IPS-15b (cell line): ENCODE measurements around the gene NME8.

ENCODE experiments used
- H3K27me3 ChIP-seq: one replicate; pipeline ENCODE4 v1.6.1; 2013; ENCODE audit warnings: low read length; ENCODE audit not compliant: control insufficient read depth, insufficient read depth
- H3K36me3 ChIP-seq: one replicate; pipeline ENCODE4 v1.6.1; 2013; ENCODE audit warnings: low read length; ENCODE audit not compliant: control insufficient read depth, insufficient read depth
- H3K4me1 ChIP-seq: one replicate; pipeline ENCODE4 v1.6.1; 2013; ENCODE audit warnings: mild to moderate bottlenecking, low read length; ENCODE audit not compliant: control insufficient read depth, insufficient read depth
- H3K4me3 ChIP-seq: one replicate; pipeline ENCODE4 v1.5.1; 2013; ENCODE audit warnings: low read depth, low read length
- H3K9ac ChIP-seq: one replicate; pipeline ENCODE4 v1.6.1; 2013; ENCODE audit warnings: low read depth, mild to moderate bottlenecking, low read length
- H3K9me3 ChIP-seq: one replicate; pipeline ENCODE4 v1.6.1; 2013; ENCODE audit warnings: mild to moderate bottlenecking, low read length; ENCODE audit not compliant: control insufficient read depth, insufficient read depth

The NME8 gene

DNA sequence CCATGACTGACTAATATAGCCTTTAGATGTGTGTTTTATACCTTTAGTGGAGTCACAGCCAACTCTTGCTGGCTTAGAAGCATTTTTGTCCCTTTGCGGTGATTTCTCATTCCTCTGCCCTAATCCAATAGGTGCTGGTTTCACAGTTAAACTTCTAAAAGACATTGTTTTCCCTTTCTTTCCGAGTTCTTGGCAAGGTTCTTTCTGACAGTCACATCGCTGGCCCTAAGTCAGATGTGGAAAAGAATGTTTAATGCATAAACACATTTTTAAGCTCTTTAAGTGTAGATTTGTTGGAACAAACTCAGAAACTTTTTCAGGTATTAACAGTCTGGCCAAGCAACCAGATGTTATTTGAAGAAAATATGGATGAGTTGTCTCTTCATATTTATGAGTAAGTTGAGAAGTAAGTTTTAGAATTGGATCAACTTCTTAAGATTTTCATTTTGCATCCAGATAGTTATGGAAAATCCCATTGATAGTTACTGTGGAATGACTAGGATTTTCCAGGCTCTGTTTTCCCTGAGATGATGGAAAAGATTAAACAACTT lies 76.2 kb downstream of the NME8 start:
- Histone ChIP-seq H3K4me1 (no peaks in the 10 kb centered on the region), H3K9ac (no peak overlapping the region), H3K27me3 (peaks cover 15% of the 10 kb centered on the region), H3K9me3 (no peaks in the 10 kb centered on the region), H3K36me3 (no peaks in the 10 kb centered on the region), H3K4me3 (no peak overlapping the region)

GRCh38 chr7:37925620-37926019 lies 77.2 kb downstream of the NME8 start:
- Histone ChIP-seq H3K4me3 (no peak overlapping the region), H3K9me3 (no peaks in the 10 kb centered on the region), H3K4me1 (no peaks in the 10 kb centered on the region)

GRCh38 chr7:37927773-37928444 lies 79.5 kb downstream of the NME8 start:
- no peaks in the 10 kb centered on the region for H3K36me3 ChIP-seq
- H3K9ac ChIP-seq = no peak overlapping the region
- H3K4me1 ChIP-seq = no peaks in the 10 kb centered on the region
- H3K27me3 ChIP-seq = no peaks in the 10 kb centered on the region
- H3K9me3 ChIP-seq = no peaks in the 10 kb centered on the region
- H3K4me3 ChIP-seq = no peak overlapping the region

More at GRCh38 chr7:37925620-37926019, 77.2 kb downstream of the NME8 start:
- peaks cover 7% of the 10 kb centered on the region for H3K27me3 ChIP-seq
- H3K36me3 ChIP-seq = no peaks in the 10 kb centered on the region
- H3K9ac ChIP-seq = no peak overlapping the region

GRCh38 chr7:37928878-37929277 lies 80.5 kb downstream of the NME8 start:
- no peak overlapping the region for H3K4me3 ChIP-seq
- H3K4me1 ChIP-seq = no peaks in the 10 kb centered on the region
- H3K9ac ChIP-seq = no peak overlapping the region
- H3K36me3 ChIP-seq = no peaks in the 10 kb centered on the region
- H3K27me3 ChIP-seq = no peaks in the 10 kb centered on the region
- no peaks in the 10 kb centered on the region for H3K9me3 ChIP-seq

DNA sequence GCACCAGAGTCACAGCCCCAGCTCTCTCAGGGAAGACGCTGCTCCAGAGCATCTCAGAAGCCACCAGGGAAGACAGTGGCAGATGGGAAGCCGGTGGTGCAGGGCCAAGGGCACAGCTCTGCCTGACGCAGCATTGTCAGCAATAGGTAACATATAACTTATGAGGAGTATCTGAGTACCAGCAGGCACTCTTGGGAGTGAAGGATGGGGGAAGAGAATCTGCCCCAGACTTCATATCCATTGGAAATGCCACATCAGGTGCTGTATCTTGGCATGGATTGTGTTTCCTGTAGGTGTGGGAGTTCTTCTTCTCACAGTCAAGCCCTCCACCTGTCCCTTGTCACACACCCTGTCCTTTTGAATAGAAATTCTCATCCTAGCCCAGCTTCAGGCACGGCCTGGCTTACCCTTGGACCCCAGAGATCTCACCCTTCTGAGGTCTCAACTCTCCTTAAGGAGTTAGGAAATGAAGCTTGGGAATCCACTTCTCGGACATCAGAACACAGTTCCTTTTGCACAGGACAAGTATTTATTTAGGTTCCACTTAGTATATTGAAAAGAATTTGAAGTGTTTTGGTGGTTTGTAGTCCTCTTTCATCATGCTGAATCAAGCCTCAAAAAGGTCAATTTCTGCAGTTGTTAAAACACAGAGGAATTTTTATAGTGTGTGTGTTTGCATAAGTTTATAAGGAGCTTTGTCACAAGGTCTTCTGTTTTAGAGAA lies 82.0 kb downstream of the NME8 start:
- H3K4me1 ChIP-seq = no peaks in the 10 kb centered on the region
- H3K9me3 ChIP-seq = no peaks in the 10 kb centered on the region
- H3K36me3 ChIP-seq = no peaks in the 10 kb centered on the region
- no peak overlapping the region for H3K9ac ChIP-seq
- no peaks in the 10 kb centered on the region for H3K27me3 ChIP-seq
- H3K4me3 ChIP-seq = no peak overlapping the region

DNA sequence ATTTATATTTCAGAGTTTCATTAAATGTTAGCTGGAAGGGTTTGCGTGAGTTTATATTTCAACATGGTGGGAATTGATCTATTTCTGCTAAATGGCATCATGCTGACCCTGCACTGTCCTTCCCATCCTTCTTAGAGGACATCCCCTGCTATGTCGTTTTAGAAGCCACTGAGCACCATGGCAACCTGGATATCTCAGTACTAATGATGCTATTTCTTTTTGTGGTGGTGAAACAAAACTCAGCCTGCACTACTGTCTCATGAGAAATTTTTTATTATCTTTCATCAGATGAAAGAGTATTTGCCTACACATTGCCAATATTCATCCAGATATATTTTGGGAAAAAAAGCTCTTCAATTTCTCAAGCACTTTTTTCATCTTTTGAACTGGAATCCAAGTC lies 84.1 kb downstream of the NME8 start:
- Histone ChIP-seq H3K27me3 (no peaks in the 10 kb centered on the region), H3K36me3 (no peaks in the 10 kb centered on the region), H3K9me3 (no peaks in the 10 kb centered on the region), H3K4me3 (no peak overlapping the region), H3K4me1 (no peaks in the 10 kb centered on the region), H3K9ac (no peak overlapping the region)

GRCh38 chr7:37933018-37933566 lies 84.7 kb downstream of the NME8 start:
- Histone ChIP-seq H3K4me1 (no peaks in the 10 kb centered on the region), H3K9ac (no peak overlapping the region), H3K36me3 (no peaks in the 10 kb centered on the region), H3K4me3 (no peak overlapping the region), H3K9me3 (no peaks in the 10 kb centered on the region), H3K27me3 (no peaks in the 10 kb centered on the region)

GRCh38 chr7:37942934-37943610 lies 94.7 kb downstream of the NME8 start:
- no peak overlapping the region for H3K4me3 ChIP-seq
- peaks cover 5% of the 10 kb centered on the region for H3K4me1 ChIP-seq
- H3K9me3 ChIP-seq = no peaks in the 10 kb centered on the region
- H3K36me3 ChIP-seq = no peaks in the 10 kb centered on the region
- no peaks in the 10 kb centered on the region for H3K27me3 ChIP-seq
- no peak overlapping the region for H3K9ac ChIP-seq

GRCh38 chr7:37943905-37944736 lies 95.7 kb downstream of the NME8 start:
- Histone ChIP-seq H3K27me3 (no peaks in the 10 kb centered on the region), H3K4me3 (no peak overlapping the region), H3K36me3 (no peaks in the 10 kb centered on the region), H3K9ac (no peak overlapping the region), H3K9me3 (no peaks in the 10 kb centered on the region), H3K4me1 (peaks cover 5% of the 10 kb centered on the region)

GRCh38 chr7:37944737-37945054 lies 96.3 kb downstream of the NME8 start:
- H3K27me3 ChIP-seq = no peaks in the 10 kb centered on the region
- peaks cover 5% of the 10 kb centered on the region for H3K4me1 ChIP-seq
- H3K36me3 ChIP-seq = no peaks in the 10 kb centered on the region
- H3K9ac ChIP-seq = no peak overlapping the region
- H3K9me3 ChIP-seq = no peaks in the 10 kb centered on the region
- H3K4me3 ChIP-seq = no peak overlapping the region

GRCh38 chr7:37945336-37945735 lies 96.9 kb downstream of the NME8 start:
- Histone ChIP-seq H3K4me3 (no peak overlapping the region), H3K4me1 (peaks cover 5% of the 10 kb centered on the region), H3K27me3 (no peaks in the 10 kb centered on the region), H3K9ac (no peak overlapping the region), H3K36me3 (no peaks in the 10 kb centered on the region), H3K9me3 (no peaks in the 10 kb centered on the region)
